GM21360 (cell line): ENCODE measurements around the gene PTPRN.
"Not testable (repeated sequence)": the region's sequence is repeated elsewhere in the genome, so short reads cannot be mapped to it uniquely, and the experiment has no call there.

Experiments
- ATAC-seq: cut with Tn5 transposase; IDR thresholded peaks from one replicate; pipeline ENCODE4 v1.9.1; 2021; ENCODE audit warnings: mild to moderate bottlenecking, moderate library complexity; ENCODE audit not compliant: unreplicated experiment

Gene PTPRN

DNA sequence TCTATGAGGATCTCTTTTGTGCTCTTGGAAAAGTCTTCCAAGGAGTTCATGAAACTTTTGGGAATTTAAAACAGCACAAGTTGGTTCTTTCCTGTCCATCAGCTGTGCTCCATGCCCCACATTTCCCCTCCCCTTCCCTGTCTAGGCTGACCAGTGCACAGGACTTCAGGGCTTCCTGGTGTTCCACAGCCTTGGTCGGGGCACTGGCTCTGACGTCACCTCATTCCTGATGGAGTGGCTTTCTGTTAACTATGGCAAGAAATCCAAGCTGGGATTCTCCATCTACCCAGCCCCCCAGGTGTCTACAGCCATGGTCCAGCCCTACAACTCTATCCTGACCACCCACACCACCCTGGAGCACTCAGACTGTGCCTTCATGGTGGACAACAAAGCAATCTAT lies 38.2 kb downstream of the PTPRN start:
- no peak for ATAC-seq

DNA sequence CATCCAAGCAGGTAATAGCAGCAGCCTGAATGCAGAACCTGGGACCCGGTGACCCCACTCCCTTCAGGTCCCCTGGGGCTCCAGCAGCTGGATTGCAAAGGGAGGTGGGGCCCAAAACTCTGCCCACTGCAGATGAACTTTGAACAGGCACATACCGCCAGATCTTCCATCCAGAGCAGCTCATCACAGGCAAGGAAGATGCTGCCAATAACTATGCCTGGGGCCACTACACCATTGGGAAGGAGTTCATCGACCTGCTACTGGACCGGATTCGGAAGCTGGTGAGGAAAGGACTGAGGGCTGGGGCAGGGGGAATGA lies 39.2 kb downstream of the PTPRN start:
- ATAC-seq: no peak

DNA sequence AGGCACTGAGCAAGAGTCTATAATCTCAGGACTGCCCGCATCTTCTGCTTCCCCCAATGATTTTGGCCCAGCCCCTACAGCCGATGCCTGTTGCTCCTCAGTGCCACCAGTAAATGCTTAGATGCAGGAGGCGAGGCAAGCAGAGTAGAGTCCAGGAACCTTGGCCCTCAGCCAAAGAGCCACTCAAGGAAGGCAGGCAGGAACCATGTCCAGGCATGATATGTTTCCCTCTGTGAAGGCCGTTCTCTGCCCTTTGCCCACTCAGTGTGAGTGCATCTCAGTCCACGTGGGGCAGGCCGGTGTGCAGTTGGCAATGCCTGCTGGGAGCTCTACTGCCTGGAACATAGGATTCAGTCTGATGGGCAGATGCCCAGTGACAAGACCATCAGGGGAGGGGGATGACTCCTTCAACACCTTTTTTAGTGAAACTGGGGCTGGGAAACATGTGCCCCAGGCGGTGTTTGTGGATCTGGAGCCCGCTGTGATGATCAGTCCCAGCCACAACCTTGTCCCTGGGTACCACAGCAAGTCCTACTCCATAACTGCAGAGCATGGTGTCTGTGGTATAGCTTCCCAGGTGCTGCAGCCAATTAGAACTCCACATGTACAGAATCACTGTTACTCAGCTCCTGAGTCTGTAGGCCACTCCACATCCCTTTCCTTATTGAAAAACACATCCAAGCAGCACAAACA lies 39.7 kb downstream of the PTPRN start:
- ATAC-seq: no peak

DNA sequence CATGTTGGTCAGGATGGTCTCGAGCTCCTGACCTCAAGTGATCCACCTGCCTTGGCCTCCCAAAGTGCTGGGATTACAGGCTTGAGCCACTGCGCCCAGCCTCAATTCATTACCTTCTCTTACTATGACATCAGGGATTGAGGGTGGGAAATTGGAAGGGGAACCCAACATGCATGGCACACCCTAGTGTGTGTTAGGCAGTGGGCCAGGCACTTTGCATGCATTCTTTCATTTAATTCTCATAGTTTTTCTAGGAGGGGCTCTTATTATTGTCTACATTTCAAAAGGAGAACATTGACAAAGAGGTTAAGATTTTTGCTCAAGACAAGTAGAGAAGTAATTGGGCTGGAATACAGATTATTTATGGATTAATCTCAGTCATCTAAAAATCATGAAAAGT lies 40.9 kb downstream of the PTPRN start:
- no peak for ATAC-seq

DNA sequence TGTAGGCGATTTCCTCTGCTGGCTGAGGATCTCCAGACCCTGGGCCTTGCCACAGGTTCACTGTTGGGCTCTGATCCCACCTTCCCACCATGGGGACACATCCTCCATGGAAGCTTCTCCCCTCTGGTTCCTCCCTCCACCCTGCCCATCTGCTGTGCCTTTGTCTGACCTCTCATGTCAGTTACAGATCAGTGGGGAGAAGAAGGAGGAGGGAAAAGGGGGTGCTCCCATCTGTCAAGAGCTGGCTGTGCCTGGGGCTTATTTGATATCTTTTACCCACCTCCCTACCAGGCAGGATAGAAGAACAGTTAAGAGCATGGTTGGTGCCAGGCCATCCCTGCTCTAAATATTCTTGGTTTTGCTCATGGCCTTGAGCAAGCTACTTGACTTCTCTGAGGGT lies 42.3 kb downstream of the PTPRN start:
- no peak for ATAC-seq

DNA sequence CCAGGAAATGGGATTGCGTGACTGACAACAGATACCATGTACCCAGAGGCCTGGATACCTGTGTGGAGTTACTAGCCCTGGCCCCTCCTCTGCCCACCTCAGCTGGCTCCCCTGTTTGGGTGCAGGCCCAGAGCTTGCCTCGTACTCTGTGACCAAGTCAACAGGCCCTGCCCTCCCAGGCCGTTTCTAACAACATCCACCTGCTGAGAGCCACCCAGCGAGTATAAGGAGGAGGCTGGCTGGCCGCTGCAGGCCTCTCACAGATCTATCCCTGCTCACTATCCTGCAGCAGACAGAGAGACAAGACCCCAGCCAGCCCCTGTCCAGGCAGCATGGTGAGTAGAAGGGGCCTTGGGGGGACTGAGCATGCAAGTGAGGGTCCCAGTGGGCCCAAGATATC lies 43.0 kb downstream of the PTPRN start:
- no peak for ATAC-seq

DNA sequence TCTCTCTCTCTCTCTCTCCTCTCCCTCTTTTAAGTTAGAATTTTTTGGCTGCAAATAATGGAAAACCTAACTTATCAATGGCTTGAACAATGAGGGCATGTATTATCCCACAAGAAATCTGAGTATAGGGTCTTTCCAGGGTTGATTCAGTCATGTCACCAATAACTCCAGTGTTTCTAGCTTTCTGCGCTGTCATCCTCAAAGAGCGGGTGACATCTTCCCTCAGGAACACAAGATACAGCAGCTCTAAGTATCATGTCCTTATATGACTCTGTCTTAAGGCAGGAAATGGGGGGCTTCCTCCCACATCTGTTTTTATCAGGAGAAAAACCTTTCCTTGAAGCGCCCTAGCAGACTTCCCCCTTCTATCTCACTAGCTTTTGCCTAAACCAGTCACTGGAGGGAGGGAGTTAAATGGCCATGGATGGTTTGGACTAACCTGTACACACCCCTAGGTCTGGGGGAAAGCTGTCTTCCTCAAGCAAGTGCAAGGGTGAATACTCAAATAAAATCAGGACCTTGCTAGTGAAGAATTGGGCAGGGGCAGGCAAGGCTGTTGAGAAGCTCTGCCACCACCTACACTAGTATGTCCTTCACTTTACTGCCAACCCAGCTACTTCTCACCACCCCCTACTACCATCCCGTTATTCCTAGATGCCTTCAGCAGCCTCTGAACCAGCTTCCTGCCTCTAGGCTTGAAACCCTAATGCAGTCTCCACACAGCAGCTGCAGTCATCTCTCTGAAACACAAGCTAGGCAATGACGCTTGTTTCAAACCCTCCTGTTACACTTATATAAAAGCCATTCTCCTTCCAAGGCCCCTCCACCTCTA lies 48.0 kb downstream of the PTPRN start:
- ATAC-seq: no peak

DNA sequence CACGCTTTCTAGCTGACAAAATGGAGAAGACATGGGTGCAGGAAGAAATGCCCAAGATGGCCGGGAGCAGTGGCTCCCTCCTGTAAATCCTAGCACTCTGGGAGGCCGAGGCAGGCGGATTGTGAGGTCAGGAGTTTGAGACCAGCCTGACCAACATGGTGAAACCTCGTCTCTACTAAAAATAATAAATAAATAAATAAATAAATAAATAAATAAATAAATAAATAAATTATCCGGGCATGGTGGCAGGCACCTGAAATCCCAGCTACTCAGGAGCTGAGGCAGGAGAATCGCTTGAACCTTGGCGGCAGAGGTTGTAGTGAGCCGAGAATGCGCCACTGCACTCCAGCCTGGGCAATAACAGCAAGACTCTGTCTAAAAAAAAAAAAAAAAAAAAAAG lies 50.3 kb downstream of the PTPRN start:
- ATAC-seq: not testable (repeated sequence)

DNA sequence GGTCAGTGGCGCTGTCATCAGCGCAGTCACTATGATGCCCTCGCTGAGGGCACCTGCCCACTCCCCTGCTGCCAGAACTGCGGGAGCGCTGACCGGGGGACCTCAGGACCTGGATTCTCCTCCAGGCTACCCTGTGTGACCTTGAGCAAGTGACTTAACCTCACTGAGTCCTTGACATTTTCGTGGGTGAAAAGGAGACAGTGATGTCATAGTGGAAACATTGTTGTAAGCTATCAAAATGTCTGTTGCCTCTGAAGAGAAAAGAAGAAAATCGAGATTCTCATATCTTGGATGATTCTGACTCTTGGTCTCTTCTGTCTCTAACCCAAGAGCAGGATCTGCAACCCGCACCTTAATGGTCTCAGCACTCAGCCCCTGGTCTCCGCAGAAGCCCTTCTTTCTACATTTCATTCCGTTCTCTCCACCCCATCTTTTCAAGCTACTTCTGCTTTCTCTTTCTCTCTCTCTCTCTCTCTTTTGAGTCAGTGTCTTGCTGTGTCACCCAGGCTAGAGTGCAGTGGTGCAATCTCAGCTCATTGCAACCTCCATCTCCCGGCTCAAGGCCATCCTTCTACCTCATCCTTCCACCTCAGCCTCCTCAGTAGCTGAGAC lies 54.5 kb downstream of the PTPRN start:
- ATAC-seq: peak; percentile 22

DNA sequence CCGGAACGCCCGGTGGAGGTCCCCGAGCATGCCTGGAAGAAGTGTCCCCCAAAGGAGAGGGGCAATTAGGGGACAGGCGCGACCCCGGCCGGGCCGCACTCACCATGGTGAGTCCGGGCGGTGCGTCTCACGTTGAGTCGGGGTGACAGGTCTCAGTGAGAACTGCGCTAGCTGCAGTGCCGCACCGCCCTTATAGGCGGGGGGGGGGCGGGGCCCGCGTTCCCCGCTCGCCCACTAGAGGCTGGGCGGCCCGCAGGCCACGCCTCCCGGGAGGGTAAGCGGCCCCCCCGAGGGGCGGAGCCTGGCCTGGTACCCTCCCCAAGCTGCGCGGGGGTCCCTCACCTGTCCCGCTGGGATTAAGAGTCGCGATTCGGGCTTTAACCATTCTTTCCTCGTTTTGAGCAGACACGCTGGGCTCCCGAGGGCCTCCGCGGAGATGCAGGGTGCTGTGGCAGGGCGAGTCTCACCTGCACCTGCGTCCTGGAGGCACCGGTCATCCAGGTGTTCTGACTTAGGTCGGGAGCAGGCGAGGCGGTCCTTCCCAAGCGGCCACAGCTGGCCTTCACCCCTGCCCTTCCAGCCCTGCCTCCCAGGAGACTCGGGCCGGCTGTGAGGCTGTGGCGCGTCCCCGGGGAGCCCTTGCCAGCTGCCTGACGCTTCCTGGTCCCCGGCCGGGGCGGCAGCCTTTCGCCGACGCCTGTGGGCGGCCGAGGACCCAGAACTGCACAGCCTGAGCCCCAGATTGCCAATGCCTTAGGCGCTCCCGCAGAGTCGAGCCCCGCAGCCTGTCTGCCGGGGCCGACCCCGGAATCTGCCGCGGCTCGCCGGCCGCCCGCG lies 55.2 kb downstream of the PTPRN start, which contains the start of gene TUBA4A:
TSS of gene TUBA4A (minus strand) at position 166 of the 837 bp plus-strand sequence. CDS start at position 106, 60 bp downstream.
- ATAC-seq: peak; percentile 56

DNA sequence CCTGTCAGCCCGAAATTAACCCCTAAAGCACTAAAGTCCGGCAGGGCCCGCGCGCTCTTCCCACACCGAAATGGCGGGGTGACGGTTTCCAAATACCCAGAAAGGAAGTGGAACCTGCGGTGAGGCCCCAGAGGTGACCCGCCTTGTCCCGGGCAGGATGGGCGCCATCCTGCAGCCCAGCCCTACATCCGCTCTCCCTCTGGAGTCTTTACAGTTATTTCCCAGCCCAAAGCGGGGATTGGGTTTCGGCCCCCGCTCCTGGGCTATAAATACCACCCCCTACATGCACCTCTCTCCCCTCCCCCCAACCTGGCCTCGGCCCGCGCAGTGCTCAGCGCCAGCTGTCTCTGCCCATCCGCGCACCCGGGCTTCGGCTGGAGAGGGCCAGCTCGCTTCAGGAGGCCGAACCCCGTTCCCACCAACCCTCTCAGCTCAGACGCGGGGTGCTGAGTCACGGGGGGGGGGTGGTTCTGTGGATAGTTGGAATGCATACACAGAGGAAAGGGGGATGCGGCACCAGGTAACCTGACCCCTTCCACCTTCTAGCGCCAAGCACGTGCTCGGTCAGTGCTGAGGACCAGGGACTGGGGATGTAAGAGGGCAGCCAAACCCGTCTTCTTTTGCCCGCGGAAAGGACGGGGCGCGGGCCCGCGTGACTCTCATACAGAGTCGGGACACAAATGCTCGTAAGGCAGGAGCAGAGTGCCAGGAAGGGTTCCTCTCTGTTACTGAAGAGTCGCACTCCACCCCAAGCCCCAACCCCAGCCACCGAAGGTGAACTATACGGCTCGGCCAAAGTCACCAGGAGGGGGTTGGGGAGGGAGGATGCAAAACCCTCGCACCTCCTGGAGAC lies 56.1 kb downstream of the PTPRN start, which contains the start of gene TUBA4B:
TSS of gene TUBA4B (plus strand) at position 344 of the 853 bp plus-strand sequence. CDS start at position 509, 165 bp downstream.
- ATAC-seq: peak; percentile 11

DNA sequence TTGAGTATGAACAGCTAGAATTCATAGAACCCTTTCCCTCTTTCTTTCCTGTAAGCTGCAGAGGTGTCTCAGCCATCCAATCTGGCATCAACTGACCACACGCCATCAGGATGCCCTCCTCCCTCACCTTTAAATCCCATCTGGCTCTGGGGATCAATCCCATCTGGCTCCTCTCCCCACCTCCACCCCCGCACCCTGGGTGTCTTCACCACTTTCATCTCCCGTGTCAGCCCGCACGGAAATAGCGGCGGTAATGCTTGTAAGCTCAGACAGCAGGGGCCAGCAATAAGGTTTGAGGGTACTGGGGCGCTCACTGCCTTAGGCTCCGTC lies 56.7 kb downstream of the PTPRN start:
- ATAC-seq: no peak

DNA sequence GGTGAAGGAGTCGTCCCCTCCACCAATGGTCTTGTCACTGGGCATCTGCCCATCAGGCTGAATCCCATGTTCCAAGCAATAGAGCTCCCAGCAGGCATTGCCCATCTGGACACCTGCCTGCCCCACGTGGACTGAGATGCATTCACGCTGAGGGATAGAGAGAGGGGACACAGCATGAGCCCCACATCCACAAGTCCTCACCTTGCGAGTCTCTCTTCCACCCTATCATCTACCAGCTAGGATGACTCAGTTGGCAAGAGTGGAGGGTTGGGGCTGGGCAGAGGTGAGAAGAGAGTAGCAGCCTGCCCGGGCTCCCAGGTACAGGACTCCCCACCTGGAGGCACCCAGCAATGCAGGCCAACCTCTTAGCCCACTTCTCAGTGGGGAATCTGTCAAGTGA lies 57.1 kb downstream of the PTPRN start:
- ATAC-seq: no peak

DNA sequence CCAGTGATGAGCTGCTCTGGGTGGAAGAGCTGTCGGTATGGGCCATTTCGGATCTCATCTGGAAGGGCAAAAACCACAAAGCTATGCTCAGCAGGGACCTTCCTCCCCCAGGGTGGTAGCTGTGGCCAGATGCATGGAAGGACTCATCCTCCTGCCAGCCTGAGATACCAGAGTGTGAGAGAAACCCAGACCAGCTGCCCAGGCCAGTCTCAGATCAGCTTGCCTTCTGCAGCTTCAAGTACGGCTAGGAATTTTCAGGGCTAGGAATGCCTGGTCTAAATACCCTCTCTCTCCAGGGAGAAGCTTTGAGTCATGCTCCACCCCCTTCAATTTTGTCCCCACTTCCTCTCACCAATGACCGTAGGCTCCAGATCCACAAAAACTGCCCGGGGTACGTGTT lies 57.5 kb downstream of the PTPRN start:
- ATAC-seq: no peak

DNA sequence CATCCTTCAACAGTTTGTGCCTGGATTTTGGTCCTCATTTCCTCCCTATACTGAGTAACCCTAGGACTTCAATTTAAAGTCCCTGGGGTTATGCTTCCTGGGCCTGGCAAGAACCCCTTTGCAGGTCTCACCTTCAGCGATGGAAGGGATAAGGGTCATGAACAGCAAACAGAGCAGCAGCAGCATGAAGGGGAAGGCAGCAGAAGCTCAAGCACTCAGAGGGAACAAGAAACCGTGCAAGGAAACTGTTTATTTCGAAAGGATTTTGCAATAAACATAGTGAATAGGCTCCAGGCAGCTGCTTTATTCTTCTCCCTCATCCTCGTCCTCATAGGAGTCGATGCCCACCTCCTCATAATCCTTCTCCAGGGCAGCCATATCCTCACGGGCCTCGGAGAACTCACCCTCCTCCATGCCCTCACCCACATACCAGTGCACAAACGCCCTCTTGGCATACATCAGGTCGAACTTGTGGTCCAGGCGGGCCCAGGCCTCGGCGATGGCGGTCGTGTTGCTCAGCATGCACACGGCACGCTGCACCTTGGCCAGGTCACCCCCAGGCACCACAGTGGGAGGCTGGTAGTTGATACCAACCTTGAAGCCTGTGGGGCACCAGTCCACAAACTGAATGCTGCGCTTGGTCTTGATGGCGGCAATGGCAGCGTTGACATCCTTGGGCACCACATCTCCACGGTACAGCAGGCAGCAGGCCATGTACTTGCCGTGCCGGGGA lies 59.0 kb downstream of the PTPRN start:
- ATAC-seq: no peak

DNA sequence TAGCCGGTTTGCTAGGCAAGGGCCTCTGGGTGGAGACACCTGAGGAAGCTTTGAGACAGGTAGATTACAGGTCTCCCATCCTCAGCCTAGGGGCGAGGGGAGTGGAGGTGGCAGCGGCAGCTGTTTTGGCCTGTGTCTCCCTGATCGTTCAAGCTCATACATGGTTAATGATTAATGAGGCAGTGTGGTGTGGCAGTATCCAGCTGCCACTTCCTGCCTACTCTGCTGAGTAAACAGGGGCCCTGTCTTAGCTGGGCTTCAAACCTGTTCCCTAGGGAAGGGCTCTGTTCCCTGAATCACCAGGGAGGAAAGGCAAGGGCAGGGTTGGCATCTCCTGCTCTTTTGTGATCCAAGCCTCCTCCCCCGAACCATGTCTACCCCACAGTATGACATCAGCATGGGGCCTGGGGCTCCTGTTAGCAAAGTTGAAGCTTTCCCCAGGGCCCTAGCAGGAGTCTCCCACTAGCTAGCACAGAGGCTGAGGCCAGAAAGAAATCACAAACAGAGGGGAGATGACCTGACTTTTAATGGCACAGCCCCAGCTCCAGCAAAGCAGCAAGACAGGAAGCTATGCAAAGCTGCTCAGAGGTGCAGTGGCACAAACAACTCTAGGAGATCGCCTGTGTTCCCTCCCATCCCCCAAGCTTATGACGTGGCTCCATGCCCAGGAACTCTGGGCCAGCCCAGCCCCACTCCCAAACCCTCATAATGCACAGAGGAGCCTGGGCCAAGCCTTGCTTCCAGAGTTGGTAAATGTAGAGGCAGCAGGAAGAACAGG lies 59.8 kb downstream of the PTPRN start:
- no peak for ATAC-seq

DNA sequence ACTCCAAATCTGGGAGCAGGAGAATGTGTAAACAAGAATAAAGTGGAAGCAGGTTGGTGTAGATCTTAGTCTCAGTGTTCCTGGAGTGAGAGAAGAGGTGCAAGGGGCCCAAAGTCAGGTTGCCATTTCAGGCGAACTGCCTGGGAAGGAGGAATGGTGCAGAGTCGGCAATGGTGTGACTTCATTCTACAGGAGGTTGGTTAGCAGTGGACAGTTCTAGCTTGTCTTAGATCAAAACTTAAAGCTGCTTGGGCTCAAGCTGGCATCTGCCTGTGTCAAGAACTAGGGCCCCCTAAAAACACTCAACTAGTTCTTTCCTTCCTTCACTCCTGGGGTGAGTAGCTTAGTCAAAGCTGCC lies 60.4 kb downstream of the PTPRN start:
- ATAC-seq: no peak

DNA sequence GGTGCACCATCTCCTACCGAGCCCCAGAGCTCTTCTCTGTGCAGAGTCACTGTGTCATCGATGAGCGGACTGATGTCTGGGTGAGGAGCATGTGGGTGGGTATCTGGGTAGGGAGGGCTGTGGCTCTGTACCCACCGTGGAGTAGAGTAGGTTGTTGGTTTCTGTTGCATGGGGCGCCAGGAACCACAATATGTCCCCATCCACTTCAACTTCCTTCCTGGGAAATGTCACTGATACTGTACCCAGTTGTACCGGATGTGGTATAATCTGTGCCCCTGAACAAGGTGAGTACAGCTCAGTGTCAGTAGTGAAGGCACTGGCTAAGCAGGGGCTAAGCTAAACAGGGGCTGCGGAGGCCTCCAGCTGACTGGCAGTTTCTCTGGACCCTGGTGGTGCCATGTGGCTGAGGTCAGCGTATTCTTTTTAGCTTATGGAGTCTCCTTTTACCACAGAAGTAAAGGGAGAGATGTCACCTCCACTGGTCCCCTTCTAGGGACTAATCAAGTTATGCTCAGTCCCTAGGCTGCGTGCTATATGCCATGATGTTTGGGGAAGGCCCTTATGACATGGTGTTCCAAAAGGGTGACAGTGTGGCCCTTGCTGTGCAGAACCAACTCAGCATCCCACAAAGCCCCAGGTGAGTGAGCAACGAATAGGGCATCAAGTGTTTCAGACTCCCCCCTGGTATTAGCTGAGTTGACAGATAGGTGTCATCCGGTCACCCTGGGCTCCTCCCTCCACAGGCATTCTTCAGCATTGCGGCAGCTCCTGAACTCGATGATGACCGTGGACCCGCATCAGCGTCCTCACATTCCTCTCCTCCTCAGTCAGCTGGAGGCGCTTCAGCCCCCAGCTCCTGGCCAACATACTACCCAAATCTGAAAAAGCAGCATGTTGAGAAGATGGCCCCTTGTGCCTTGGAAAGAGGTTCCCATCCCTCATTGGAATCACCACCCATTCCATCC lies 61.2 kb downstream of the PTPRN start:
- no peak for ATAC-seq
